Measurements from ENCODE around the gene CCDC177. TPM values are rescaled to one million over a fixed set of nuclear protein-coding genes. Genes with fewer than 3 reads are reported as not detected.

CCDC177 gene
- total and polyA plus RNA-seq, 4 donors = 0.08 TPM; not detected in 3

- H3K36me3 ChIP-seq (ENCODE audit: control insufficient read depth in 4 of 4, insufficient read depth in 3 of 4, low read depth in 1 of 4, low read length in 3 of 4) = no peaks in the 10 kb centered on the region
- no peaks in the 10 kb centered on the region for H3K27me3 ChIP-seq (ENCODE audit: control insufficient read depth in 4 of 4, insufficient read depth in 4 of 4, low read length in 3 of 4)
- H3K27ac ChIP-seq (ENCODE audit: low read depth in 1 of 2, low read length in 2 of 2) = no peak overlapping the region
- 92% methylated on average over 14 of the region's 14 CpGs for WGBS
- H3K4me3 ChIP-seq (ENCODE audit: low read depth in 1 of 3, low read length in 3 of 3) = no peak overlapping the region
- no peak overlapping the region for H3K9ac ChIP-seq (ENCODE audit: low read depth in 1 of 2, low read length in 2 of 2)
- H3K4me1 ChIP-seq (ENCODE audit: control insufficient read depth in 4 of 4, insufficient read depth in 4 of 4, low read length in 3 of 4) = no peaks in the 10 kb centered on the region
- no peak for TF ChIP-seq NR2F2 (IDR thresholded peaks at IDR 0.05)
- TF ChIP-seq, protein P1, sequence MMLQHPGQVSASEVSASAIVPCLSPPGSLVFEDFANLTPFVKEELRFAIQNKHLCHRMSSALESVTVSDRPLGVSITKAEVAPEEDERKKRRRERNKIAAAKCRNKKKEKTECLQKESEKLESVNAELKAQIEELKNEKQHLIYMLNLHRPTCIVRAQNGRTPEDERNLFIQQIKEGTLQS (IDR thresholded peaks at IDR 0.05) = no peak
- no peak for TF ChIP-seq HNF4A (conservative IDR thresholded peaks at IDR 0.05)
- no peak for TF ChIP-seq RAD21 (IDR thresholded peaks at IDR 0.05)
- no peak for TF ChIP-seq HNF4G (IDR thresholded peaks at IDR 0.05)
- no peak for TF ChIP-seq SP1 (IDR thresholded peaks at IDR 0.05)
- TF ChIP-seq JUND (IDR thresholded peaks at IDR 0.05) = no peak
- no peak for TF ChIP-seq YY1 (IDR thresholded peaks at IDR 0.05)
- TF ChIP-seq EGR1 (IDR thresholded peaks at IDR 0.05; ENCODE audit: low read depth in 2 of 2) = no peak
- TF ChIP-seq MAX (IDR thresholded peaks at IDR 0.05) = no peak
- no peak for TF ChIP-seq FOXA2 (IDR thresholded peaks at IDR 0.05)
- TF ChIP-seq, protein P2, sequence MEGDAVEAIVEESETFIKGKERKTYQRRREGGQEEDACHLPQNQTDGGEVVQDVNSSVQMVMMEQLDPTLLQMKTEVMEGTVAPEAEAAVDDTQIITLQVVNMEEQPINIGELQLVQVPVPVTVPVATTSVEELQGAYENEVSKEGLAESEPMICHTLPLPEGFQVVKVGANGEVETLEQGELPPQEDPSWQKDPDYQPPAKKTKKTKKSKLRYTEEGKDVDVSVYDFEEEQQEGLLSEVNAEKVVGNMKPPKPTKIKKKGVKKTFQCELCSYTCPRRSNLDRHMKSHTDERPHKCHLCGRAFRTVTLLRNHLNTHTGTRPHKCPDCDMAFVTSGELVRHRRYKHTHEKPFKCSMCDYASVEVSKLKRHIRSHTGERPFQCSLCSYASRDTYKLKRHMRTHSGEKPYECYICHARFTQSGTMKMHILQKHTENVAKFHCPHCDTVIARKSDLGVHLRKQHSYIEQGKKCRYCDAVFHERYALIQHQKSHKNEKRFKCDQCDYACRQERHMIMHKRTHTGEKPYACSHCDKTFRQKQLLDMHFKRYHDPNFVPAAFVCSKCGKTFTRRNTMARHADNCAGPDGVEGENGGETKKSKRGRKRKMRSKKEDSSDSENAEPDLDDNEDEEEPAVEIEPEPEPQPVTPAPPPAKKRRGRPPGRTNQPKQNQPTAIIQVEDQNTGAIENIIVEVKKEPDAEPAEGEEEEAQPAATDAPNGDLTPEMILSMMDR (IDR thresholded peaks at IDR 0.05; ENCODE audit: low read depth, low read length, missing input control) = no peak
- no peak for TF ChIP-seq GABPA (IDR thresholded peaks at IDR 0.05 in 1 of 2, conservative IDR thresholded peaks at IDR 0.05 in 1 of 2)
- DNase-seq (ENCODE audit: low spot score) = no peak
- H3K9me3 ChIP-seq (ENCODE audit: control insufficient read depth in 4 of 4, low read length in 3 of 4) = no peaks in the 10 kb centered on the region
Observed at GRCh38 chr14:69527635-69528034, 47.0 kb downstream of the CCDC177 start.

GRCh38 chr14:69525896-69526295 is 48.8 kb downstream of the CCDC177 start:
- WGBS = 82% methylated on average over 6 of the region's 6 CpGs
- no peak overlapping the region for H3K9ac ChIP-seq (ENCODE audit: low read depth in 1 of 2, low read length in 2 of 2)
- H3K4me1 ChIP-seq (ENCODE audit: control insufficient read depth in 4 of 4, insufficient read depth in 4 of 4, low read length in 3 of 4) = no peaks in the 10 kb centered on the region
- no peak for TF ChIP-seq SP1 (IDR thresholded peaks at IDR 0.05)
- no peak for TF ChIP-seq HNF4A (conservative IDR thresholded peaks at IDR 0.05)
- TF ChIP-seq JUND (IDR thresholded peaks at IDR 0.05) = no peak
- no peak for TF ChIP-seq GABPA (IDR thresholded peaks at IDR 0.05 in 1 of 2, conservative IDR thresholded peaks at IDR 0.05 in 1 of 2)
- TF ChIP-seq RAD21 (IDR thresholded peaks at IDR 0.05) = no peak
- TF ChIP-seq YY1 (IDR thresholded peaks at IDR 0.05) = no peak
- no peak for TF ChIP-seq FOXA2 (IDR thresholded peaks at IDR 0.05)
- TF ChIP-seq EGR1 (IDR thresholded peaks at IDR 0.05; ENCODE audit: low read depth in 2 of 2) = no peak
- TF ChIP-seq, protein P1 (IDR thresholded peaks at IDR 0.05) = no peak
- no peak for TF ChIP-seq RXRA (IDR thresholded peaks at IDR 0.05)
- no peaks in the 10 kb centered on the region for H3K27me3 ChIP-seq (ENCODE audit: control insufficient read depth in 4 of 4, insufficient read depth in 4 of 4, low read length in 3 of 4)
- no peak overlapping the region for H3K27ac ChIP-seq (ENCODE audit: low read depth in 1 of 2, low read length in 2 of 2)
- no peak for DNase-seq (ENCODE audit: low spot score)
- H3K36me3 ChIP-seq (ENCODE audit: control insufficient read depth in 4 of 4, insufficient read depth in 3 of 4, low read depth in 1 of 4, low read length in 3 of 4) = no peaks in the 10 kb centered on the region
- H3K4me3 ChIP-seq (ENCODE audit: low read depth in 1 of 3, low read length in 3 of 3) = no peak overlapping the region
- no peaks in the 10 kb centered on the region for H3K9me3 ChIP-seq (ENCODE audit: control insufficient read depth in 4 of 4, low read length in 3 of 4)

- no peaks in the 10 kb centered on the region for H3K9me3 ChIP-seq (ENCODE audit: control insufficient read depth in 4 of 4, low read length in 3 of 4)
- TF ChIP-seq, protein P3, sequence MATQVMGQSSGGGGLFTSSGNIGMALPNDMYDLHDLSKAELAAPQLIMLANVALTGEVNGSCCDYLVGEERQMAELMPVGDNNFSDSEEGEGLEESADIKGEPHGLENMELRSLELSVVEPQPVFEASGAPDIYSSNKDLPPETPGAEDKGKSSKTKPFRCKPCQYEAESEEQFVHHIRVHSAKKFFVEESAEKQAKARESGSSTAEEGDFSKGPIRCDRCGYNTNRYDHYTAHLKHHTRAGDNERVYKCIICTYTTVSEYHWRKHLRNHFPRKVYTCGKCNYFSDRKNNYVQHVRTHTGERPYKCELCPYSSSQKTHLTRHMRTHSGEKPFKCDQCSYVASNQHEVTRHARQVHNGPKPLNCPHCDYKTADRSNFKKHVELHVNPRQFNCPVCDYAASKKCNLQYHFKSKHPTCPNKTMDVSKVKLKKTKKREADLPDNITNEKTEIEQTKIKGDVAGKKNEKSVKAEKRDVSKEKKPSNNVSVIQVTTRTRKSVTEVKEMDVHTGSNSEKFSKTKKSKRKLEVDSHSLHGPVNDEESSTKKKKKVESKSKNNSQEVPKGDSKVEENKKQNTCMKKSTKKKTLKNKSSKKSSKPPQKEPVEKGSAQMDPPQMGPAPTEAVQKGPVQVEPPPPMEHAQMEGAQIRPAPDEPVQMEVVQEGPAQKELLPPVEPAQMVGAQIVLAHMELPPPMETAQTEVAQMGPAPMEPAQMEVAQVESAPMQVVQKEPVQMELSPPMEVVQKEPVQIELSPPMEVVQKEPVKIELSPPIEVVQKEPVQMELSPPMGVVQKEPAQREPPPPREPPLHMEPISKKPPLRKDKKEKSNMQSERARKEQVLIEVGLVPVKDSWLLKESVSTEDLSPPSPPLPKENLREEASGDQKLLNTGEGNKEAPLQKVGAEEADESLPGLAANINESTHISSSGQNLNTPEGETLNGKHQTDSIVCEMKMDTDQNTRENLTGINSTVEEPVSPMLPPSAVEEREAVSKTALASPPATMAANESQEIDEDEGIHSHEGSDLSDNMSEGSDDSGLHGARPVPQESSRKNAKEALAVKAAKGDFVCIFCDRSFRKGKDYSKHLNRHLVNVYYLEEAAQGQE (IDR thresholded peaks at IDR 0.05) = no peak
- no peak for TF ChIP-seq MAX (IDR thresholded peaks at IDR 0.05)
- TF ChIP-seq EGR1 (IDR thresholded peaks at IDR 0.05; ENCODE audit: low read depth in 2 of 2) = no peak
- TF ChIP-seq, protein P1 (IDR thresholded peaks at IDR 0.05) = no peak
- TF ChIP-seq FOXA1 (IDR thresholded peaks at IDR 0.05) = no peak
- TF ChIP-seq JUND (IDR thresholded peaks at IDR 0.05) = no peak
- no peak for TF ChIP-seq HNF4A (conservative IDR thresholded peaks at IDR 0.05)
- TF ChIP-seq YY1 (IDR thresholded peaks at IDR 0.05) = no peak
- TF ChIP-seq SP1 (IDR thresholded peaks at IDR 0.05) = no peak
- TF ChIP-seq ZBTB33 (IDR thresholded peaks at IDR 0.05) = no peak
- no peak for TF ChIP-seq RXRA (IDR thresholded peaks at IDR 0.05)
- no peak for DNase-seq (ENCODE audit: low spot score)
- no peak overlapping the region for H3K27ac ChIP-seq (ENCODE audit: low read depth in 1 of 2, low read length in 2 of 2)
- H3K9ac ChIP-seq (ENCODE audit: low read depth in 1 of 2, low read length in 2 of 2) = no peak overlapping the region
- no peak overlapping the region for H3K4me3 ChIP-seq (ENCODE audit: low read depth in 1 of 3, low read length in 3 of 3)
- no peaks in the 10 kb centered on the region for H3K27me3 ChIP-seq (ENCODE audit: control insufficient read depth in 4 of 4, insufficient read depth in 4 of 4, low read length in 3 of 4)
- WGBS = 95% methylated on average over 6 of the region's 6 CpGs
- H3K4me1 ChIP-seq (ENCODE audit: control insufficient read depth in 4 of 4, insufficient read depth in 4 of 4, low read length in 3 of 4) = no peaks in the 10 kb centered on the region
- no peaks in the 10 kb centered on the region for H3K36me3 ChIP-seq (ENCODE audit: control insufficient read depth in 4 of 4, insufficient read depth in 3 of 4, low read depth in 1 of 4, low read length in 3 of 4)
Observed at GRCh38 chr14:69522026-69522425, 52.6 kb downstream of the CCDC177 start.
